NCI-H526 treated with DMSO at 0.1 percent for 48 hours (cell line): ENCODE measurements around the gene SAMD4B.
"Not testable (repeated sequence)": the region's sequence is repeated elsewhere in the genome, so short reads cannot be mapped to it uniquely, and the experiment has no call there.

Experiments
- DNase-seq: peaks from one replicate; lab custom pipeline; 2025; lab: John Stamatoyannopoulos, UW

The SAMD4B gene

GRCh38 chr19:39310558-39311311 is 31.5 kb upstream of the SAMD4B start:
- no peak for DNase-seq

GRCh38 chr19:39314016-39314728 is 28.0 kb upstream of the SAMD4B start:
- DNase-seq = no peak

- DNase-seq = no peak
These were observed 26.3 kb upstream of the SAMD4B start for GRCh38 chr19:39315933-39316332.

DNA sequence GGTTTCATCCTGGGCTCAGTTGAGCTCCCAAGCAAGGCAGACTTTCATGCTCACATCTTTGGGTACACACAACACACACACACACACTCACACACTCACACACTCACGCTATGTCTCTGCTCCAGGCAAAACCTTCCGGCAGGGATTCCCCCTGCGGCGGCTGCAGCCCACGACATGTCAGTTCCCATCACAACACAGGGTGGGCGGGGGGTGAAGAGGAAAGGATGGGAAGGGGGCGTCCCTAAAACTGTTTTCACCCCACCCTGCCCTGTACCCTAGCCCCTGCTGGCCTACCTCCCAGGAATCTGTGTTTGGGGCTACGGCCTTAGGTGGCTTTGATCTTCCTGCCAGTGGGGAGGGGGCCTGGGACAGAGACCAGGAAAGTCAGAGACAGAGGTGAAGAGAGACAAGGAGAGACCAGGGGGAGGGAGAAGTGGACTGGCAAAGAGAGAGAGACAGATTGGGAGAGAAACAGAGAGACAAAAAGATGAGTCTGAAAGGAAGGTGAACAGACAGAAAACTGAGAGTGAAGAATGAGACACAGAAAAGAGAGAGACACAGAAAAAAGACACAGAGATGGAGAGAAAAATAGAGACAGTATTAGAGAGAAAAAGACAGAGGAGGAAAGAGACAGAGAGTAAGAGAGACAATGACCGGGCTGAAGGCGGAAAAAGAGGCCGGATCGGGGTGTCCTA is 25.4 kb upstream of the SAMD4B start:
- DNase-seq = no peak

- no peak for DNase-seq
These were observed 24.7 kb upstream of the SAMD4B start for GRCh38 chr19:39317476-39317875.

DNA sequence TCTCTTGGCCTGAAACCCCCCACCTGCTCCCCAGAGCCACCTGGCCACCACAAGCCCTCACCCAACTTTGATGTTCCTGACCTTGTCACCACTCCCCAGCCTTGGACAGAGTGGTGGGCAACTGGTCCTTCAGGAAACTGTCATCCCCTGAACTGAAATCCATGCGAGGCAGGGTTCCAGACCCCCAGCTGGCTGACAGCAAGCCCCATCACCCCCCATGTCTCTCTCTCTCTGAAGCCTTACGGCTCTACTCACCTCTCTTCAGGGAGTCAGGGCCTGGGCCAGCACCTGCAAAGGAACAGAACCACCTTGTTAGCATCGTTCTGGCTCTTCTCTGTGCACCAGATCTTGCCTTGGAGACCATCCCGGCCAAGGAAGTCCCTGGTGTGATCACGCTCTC is 24.1 kb upstream of the SAMD4B start:
- no peak for DNase-seq

- no peak for DNase-seq
These were observed 23.5 kb upstream of the SAMD4B start for GRCh38 chr19:39318690-39319089.

DNA sequence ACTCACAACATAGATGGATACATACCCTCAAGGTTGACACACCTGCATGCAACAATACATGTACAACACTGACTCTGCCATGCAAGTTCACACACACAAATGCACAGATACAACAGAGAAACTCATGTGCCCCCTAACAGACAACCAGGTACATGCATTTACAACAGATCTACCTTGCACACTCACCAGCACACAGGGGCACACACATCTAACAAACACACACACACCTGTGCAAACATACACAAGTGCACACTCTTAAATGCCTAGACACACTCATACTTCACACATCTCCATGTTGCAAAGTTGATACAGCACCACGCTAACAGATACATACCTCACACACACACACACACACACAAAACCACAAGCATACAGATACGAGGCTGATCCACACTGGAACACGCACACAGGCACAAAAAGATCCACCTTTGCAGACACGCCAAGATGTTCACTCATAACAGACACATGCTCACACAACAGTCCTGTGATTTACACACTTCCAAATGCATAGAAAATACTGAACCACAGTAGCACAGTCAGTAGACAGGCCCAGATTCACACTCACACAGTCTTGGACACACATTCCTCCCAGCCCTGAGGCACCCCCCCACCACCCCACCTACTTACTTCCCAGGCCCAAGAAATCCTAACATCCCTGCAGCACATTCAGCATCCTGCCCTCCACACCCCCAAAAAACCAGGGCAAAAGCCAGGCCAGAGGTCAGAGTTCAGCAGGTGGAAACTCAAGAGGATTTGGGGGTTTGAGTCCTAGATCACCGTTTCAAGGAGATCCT is 22.9 kb upstream of the SAMD4B start:
- no peak for DNase-seq

DNA sequence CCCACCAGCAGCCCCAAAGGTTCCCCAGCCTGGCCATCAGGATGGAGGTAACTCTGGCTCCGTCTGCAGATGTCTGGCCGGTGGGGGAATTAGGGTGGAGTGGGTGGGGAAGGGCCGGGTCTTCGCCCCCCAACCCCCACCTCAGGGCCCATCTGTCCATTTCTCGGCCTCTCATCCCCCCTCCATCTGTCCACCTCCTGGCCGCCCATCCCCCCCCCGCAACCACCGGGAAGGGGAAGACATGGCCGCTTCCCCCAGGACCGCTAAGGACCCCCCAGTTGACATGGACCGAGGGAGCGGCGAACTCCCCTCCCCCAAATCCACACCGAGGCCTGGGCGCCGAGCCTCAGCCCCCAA is 22.4 kb upstream of the SAMD4B start:
- no peak for DNase-seq

DNA sequence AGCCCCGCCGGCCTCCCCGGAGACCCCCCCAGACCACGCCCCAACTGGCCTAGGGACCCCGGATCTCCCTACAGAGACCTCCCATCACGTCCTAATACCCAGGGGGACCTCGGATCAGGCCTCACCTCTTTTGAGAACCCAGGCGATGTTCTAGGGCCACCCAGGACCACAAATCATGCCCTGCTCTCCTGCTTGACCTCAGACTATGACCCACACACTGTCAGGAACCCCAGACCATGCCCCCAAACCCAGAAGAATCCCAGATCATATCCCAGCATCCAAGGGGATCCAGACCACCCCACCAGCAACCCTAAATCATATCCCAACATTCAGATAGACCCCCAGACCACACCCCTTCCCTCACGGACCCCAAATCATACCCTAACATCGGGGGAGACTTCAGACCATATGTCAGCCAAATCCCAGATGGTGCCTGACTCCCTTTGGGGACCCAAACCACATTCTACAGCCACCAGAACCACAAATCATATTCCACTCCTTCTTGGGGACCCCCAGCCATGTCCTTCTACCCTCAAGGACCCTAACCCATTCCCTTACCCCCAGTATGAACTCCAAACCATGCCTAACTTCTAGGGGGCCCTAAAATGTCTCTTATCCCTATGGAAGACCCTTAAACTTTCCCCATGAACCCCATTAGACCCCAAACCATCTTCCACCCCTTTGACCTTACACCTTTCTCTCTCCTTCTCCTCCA is 20.9 kb upstream of the SAMD4B start:
- no peak for DNase-seq

DNA sequence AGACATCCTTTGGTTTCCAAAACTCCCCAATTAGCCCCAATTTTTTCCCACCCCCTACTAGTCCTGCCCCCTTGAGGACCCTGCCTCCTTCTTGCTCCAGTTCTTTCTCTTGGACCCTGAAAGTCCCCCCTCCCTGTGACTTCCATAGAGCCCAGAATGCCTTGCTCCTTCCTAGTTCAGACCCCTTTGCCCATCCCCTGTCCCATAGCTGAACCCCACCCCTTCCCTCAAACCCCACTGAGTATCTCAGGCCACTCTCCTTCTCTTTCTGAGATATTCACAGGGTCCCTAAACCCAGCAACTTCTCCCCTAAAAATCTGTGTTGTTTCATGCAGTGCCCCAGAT is 20.4 kb upstream of the SAMD4B start:
- DNase-seq = no peak

DNA sequence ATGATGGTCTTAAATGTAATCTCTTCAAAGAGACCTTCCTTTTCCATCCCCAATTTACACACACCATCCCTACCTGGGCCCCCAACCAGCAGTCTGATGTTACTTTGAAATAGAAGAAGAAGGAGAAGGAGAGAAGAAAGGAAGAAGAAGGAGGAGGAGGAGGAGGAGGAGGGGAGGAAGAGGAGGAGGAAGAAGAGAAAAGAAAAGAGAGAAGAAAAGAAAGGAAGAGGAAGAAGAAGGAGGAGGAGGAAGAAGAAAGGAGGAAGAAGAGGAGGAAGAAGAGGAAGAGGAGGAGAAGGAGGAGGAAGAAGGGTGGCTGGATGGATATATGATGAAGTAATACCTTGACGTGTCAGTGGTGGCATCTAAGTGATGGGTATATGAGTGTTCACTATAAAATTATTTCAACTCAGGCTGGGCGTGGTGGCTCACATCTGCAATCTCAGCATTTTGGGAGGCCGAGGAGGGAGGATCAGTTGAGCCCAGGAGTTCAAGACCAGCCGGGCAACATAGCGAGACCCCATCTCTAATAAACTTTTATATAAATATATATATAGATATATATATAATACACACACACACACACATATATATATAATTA is 17.9 kb upstream of the SAMD4B start:
- DNase-seq = no peak

DNA sequence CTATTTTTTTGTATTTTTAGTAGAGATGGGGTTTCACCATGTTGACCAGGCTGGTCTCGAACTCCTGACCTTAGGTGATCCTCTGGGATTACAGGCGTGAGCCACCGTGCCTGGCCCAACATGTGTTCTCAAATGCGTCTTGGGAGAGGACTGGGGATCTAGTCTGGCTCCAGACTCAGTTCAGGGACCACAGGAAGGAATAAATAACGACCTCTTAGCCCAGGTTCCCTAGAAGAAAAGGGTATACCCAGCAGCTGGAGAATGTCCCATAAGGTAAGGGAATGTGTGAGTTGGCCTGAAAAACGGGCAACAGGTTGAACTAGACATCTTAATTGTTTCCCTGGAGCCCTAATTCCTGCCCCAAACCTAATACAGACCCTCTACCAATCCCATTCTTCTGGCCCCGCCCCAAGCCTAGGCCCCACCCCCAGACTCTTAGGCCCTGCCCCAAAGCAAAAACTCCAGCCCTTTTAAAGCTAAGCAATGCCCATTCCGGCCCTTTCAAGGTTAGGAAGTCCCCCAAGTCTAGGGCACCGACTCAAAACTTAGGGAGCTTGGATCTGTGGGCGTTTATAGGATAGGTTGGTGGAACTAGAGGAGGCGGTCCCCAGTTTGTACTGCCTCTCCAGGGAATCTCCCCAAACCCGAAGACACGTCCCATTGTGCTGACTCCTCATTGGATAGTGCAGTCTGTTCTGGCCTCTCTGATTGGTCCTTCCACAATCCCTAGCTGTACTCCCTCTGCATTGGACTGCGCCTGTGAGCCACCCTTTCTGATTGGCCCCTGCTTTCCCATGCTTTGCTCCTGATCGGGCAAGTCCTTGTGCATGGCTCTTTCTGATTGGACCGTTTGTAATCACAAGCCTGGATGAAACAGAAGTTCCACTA is 16.2 kb upstream of the SAMD4B start:
- DNase-seq = no peak

GRCh38 chr19:39327363-39328045 is 14.7 kb upstream of the SAMD4B start:
- no peak for DNase-seq

- no peak for DNase-seq
These were observed 14.0 kb upstream of the SAMD4B start for GRCh38 chr19:39328046-39328705.

GRCh38 chr19:39329948-39330347 is 12.3 kb upstream of the SAMD4B start:
- DNase-seq = no peak

GRCh38 chr19:39332293-39332692 is 9.9 kb upstream of the SAMD4B start:
- DNase-seq = no peak

- not testable (repeated sequence) for DNase-seq
These were observed 9.5 kb upstream of the SAMD4B start for GRCh38 chr19:39332738-39333137.

DNA sequence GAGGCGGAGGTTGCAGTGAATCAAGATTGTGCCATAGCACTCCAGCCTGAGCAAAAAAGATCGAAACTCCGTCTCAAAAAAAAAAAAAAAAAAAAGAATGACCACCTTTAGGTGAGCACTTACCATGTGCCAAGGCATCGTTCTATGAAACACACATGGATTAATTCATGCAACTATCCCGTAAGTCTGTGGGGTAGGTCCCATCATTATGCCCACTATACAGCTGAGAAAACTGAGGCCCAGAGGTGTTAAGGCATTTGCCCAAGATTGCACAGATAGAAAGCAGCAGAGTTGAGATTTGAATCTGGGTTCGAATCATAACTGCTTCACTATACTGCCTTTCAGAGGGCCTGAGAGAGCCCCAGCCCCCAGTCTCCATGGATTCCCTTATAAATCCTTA is 8.7 kb upstream of the SAMD4B start:
- no peak for DNase-seq
